Lower leg skin (tissue), 4 donors: Measurements from ENCODE around the gene NTM. TPM values are rescaled to one million over a fixed set of nuclear protein-coding genes. Genes with fewer than 3 reads are reported as not detected.

ENCODE experiments used
- DNase-seq, 2 donors: peaks; one replicate each; pipeline ENCODE4 v3.0.0-alpha.2; 2019; ENCODE audit warnings: low spot score in 2 of 2
- H3K4me3 ChIP-seq: fragments of 200-600 bp; sonication (generic); 2 replicates; pipeline ENCODE4 v1.5.1; 2017; ENCODE audit warnings: mild to moderate bottlenecking, low read depth; ENCODE audit not compliant: poor library complexity, severe bottlenecking
- POLR2A ChIP-seq, 2 donors: fragments of 450-650 bp; IDR thresholded peaks; one replicate each; pipeline ENCODE4 v1.6.1; 2016 to 2017; ENCODE audit warnings: antibody characterized with exemption in 2 of 2, mild to moderate bottlenecking in 1 of 2, moderate library complexity in 1 of 2
- WGBS, 2 donors: methylation state at CpG; one replicate each; pipeline ENCODE4 v1.1.5; 2018; 5-methylcytosine and 5-hydroxymethylcytosine counted together
- intact Hi-C: fragments of 100-400 bp; cut with DNase I; formaldehyde crosslinking; loops from one replicate; pipeline ENCODE4 v1.15.0; 2023; ENCODE audit warnings: low total_unique reads
- total RNA-seq, 4 donors: library from RNA; depleted of rRNA; stranded (reverse); fragments of >200 nt; gene quantifications; one replicate each; pipeline ENCODE4 v1.1.0, GENCODE V29; 2016
- TF ChIP-seq, protein P1 (sequence below), 3 donors: fragments of 450-650 bp; IDR thresholded peaks; one replicate each; pipeline ENCODE4 v1.5.1; 2016; ENCODE audit warnings: antibody characterized with exemption in 3 of 3, mild to moderate bottlenecking in 3 of 3, moderate library complexity in 2 of 3

NTM gene
- total RNA-seq, 4 donors from 2014 or later: 2.8 to 5.7 (median 4.9) TPM

DNA sequence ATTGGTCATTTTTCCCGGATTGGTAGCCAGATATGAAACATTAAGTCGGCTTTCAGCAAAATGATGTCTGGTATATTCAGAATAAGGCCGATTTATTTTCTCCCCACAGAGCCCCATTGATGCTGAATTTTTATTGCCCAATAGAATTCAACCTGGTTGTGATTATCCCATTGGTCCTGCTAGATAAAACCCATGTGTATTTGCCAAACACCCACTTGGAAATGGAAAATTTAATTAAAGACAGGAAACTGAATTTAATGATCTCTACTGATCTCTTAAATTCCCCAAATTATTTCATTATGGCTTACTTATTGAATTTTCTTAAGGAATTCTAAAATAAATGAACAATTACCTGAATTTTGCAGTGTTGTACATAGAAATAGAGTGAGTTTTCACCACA is 609.8 kb downstream of the NTM start:
- TF ChIP-seq, protein P1, sequence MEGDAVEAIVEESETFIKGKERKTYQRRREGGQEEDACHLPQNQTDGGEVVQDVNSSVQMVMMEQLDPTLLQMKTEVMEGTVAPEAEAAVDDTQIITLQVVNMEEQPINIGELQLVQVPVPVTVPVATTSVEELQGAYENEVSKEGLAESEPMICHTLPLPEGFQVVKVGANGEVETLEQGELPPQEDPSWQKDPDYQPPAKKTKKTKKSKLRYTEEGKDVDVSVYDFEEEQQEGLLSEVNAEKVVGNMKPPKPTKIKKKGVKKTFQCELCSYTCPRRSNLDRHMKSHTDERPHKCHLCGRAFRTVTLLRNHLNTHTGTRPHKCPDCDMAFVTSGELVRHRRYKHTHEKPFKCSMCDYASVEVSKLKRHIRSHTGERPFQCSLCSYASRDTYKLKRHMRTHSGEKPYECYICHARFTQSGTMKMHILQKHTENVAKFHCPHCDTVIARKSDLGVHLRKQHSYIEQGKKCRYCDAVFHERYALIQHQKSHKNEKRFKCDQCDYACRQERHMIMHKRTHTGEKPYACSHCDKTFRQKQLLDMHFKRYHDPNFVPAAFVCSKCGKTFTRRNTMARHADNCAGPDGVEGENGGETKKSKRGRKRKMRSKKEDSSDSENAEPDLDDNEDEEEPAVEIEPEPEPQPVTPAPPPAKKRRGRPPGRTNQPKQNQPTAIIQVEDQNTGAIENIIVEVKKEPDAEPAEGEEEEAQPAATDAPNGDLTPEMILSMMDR (IDR thresholded peaks at IDR 0.05): no peak
- TF ChIP-seq POLR2A (IDR thresholded peaks at IDR 0.05): no peak
- H3K4me3 ChIP-seq: no peak overlapping the region
- DNase-seq: no peak
- intact Hi-C loops: loop anchor here (1.0 kb wide), 1 partner anchor 40 kb away; no protein-coding TSS in a partner anchor
- WGBS, 2 donors: 60 to 66% methylated on average over 3 of the region's 3 CpGs

DNA sequence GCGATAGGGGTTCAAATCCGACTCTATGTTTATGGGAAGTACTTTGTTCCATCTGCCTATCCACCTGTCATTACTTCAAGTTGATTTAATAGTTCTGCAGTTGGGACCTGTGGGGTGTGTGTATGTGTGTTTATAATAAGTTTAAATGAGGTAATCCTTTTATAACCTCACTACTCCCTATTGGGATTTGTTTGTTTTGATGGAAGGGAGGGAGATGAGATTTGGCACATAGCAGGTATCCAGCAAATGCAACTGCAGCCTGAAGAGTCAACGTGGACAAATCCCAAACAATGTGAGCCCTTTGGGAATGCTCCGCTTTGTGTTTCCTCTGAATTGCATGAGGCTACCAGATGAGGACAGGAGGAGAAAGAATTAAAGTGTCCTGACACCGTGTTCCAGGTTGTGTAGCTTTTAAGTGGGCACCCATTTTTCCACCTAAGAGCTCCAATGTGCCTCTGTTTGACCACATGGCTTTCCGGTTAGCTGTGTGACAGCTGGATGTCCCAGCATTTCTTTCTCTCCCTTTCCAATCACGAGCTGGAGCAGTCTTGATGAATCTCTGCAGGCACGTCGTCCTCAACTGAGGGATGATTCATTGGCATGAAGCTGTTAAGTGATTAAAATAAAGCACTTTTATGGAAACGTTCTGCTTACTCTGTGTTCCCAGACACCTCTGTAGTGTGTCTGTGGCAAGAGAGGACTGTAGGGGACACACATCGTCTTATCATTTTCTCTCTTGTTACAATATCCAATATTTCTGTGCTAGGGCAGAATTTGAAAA is 610.7 kb downstream of the NTM start:
- no peak overlapping the region for H3K4me3 ChIP-seq
- TF ChIP-seq, protein P1 (IDR thresholded peaks at IDR 0.05): no peak
- TF ChIP-seq POLR2A (IDR thresholded peaks at IDR 0.05): no peak
- DNase-seq: no peak
- intact Hi-C loops: loop anchor here (1.0 kb wide), 1 partner anchor 41 kb away; no protein-coding TSS in a partner anchor
- WGBS, 2 donors: 47 to 52% methylated on average over 11 of the region's 11 CpGs

DNA sequence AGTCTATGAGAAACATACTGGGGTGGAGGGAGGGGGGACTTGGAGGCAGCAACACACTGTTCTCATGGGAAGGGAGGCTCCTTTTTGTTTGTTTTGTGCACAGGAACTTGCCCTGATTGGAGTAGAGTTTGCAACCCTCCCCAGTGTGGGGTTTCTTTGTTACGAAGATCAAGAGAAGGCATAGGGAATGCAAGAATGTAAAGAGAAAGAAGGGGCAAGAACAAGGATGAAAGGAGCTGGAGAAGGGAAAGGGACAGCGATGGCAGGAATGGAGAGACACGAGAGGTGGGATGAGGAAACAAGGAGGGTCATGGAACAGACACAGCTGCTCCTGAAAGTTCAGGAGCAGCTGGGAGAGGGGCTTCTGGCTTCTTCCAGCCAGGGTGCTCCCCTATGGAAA is 611.7 kb downstream of the NTM start:
- intact Hi-C loops: no loop called here
- no peak for DNase-seq
- WGBS, 2 donors: 45 to 51% methylated on average over 3 of the region's 3 CpGs
- no peak overlapping the region for H3K4me3 ChIP-seq
- TF ChIP-seq, protein P1 (IDR thresholded peaks at IDR 0.05): no peak
- TF ChIP-seq POLR2A (IDR thresholded peaks at IDR 0.05): no peak

DNA sequence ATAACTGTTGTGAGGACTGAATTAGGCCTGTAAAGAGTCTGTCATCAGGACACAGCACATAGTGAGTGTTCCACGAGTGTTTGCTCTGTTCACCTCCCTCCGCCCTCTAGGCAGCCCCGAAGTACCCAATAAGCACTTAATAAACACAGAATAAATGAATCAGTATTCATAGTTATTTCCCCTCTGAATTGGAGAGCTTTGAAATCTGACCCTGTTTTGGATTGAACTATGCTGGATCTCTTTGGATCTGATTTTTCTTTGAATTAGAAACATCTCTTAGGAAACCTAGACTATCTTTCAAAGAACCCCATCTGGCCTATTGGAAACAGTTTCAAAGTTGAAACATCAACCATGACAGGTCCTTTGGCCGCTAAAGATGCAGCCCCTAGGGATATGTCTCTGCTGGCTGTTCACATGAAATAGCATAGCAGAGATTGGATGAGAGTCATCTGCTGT is 615.5 kb downstream of the NTM start:
- no peak for DNase-seq
- H3K4me3 ChIP-seq: no peak overlapping the region
- TF ChIP-seq, protein P1 (IDR thresholded peaks at IDR 0.05): no peak
- no peak for TF ChIP-seq POLR2A (IDR thresholded peaks at IDR 0.05)
- 33% methylated on average over 4 of the region's 4 CpGs for WGBS, 2 donors
- intact Hi-C loops: no loop called here

DNA sequence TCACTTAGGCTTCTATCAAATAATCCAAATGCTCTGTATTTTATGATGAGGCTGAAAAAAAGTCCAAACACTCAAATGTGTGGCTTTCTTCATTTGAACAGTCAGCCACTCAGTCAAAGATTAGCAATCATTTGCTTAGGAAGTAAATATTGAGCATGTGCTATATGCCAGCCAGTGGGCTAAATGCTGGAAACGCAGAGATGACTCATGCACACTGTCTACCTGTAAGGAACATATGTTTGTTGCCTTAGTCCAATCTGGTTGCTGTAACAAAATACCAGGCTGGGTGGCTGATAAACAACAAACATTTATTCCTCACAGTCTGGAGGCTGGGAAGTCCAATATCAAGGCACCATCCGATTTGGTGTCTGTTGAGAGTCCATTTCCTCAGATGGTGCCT is 617.3 kb downstream of the NTM start:
- WGBS, 2 donors: 87 to 95% methylated on average over 2 of the region's 2 CpGs
- DNase-seq: no peak
- intact Hi-C loops: no loop called here

More for the DNA sequence above, 617.3 kb downstream of the NTM start:
- no peak overlapping the region for H3K4me3 ChIP-seq
- no peak for TF ChIP-seq POLR2A (IDR thresholded peaks at IDR 0.05)
- TF ChIP-seq, protein P1 (IDR thresholded peaks at IDR 0.05): no peak
